Activated CD4-positive, alpha-beta T cell treated with anti-CD3 and anti-CD28 coated beads for 4 hours (primary cell): ENCODE results near the gene PRKCA.
A peak's percentile ranks its signal among the peaks of the same experiment; 100 is the strongest.

Experiments used
- DNase-seq, 2 donors: peaks; one replicate each; pipeline ENCODE4 v3.0.0-alpha.2; 2020

Gene PRKCA

GRCh38 chr17:66725956-66726355 is 423.5 kb downstream of the PRKCA start:
- DNase-seq, result no peak

GRCh38 chr17:66726371-66726770 is 424.0 kb downstream of the PRKCA start:
- DNase-seq, result no peak

GRCh38 chr17:66726846-66727245 is 424.4 kb downstream of the PRKCA start:
- no peak for DNase-seq

DNA sequence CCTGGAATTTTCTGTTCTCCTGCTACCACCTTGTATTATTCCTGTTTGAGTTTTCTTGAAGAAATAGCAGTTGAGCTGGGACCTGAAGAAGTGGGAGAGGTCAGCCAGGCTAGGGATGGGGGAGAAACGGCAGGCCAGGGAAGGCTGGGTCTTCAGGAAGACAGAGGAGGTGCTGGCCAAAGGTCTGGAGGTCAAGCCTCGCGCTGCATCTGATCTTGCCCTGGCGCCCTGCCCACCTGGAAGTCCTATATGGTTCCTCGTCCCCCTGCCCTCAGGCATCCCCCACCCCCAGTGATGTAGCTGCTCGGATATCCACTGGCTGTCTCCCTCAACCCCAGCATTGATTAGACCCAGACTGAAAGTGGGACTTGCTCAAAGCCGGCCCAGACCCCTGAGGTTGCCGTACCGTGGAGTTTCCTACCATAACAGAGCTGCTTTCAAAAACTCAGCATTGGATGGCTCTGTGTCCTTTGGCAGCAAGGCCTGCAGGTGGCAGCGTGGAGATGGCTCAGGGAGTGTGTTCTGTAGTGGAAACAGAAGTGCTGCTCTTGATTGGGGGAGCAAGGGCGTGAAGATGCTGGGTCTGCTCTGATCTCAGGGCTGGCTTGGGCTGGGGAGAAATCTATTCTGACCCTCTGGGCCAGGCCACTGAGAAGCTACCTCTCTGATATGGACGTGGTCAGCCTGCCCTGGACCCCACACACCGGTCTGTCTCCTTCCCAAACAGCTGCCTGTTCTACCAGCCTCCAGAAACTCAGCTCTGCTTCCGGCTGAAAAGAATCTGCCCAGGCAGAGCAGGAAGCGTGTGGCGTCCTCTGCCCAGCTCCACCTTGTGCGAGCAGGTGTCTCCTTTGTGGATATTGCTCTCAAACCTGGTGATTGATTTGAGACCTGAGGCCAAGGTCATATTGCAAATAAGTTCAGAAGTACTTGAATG is 425.5 kb downstream of the PRKCA start:
- DNase-seq, result peak; percentile 20 to 24

- no peak for DNase-seq
Measured at GRCh38 chr17:66730461-66730923, 428.1 kb downstream of the PRKCA start.

- no peak for DNase-seq
Measured at GRCh38 chr17:66733759-66734158, 431.3 kb downstream of the PRKCA start.

GRCh38 chr17:66734186-66734943 is 432.0 kb downstream of the PRKCA start:
- no peak for DNase-seq

GRCh38 chr17:66737524-66737923 is 435.1 kb downstream of the PRKCA start:
- DNase-seq, result no peak

- no peak for DNase-seq
Measured at GRCh38 chr17:66738301-66738700, 435.9 kb downstream of the PRKCA start.

DNA sequence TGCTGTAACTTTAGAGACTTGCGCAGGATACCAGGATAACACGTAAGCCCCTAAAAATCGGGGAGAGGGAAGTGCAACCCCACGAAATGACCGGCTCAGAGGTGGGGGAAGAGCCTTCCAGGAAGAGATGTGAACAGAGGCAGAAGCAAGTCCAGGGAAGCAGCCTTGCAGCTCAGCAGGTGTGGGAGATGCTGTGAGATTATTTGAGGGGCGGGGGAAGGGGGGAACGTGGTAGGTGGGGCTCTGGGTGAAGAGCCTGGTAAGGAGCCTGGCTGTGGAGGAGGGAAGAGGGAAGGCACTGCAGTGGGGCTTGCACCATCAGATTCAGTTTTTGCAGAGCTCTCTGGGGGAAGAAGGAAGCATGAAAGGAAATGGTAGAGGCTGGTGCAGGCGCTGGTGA is 437.1 kb downstream of the PRKCA start:
- no peak for DNase-seq

- no peak for DNase-seq
Measured at GRCh38 chr17:66740226-66740625, 437.8 kb downstream of the PRKCA start.

- DNase-seq, result no peak
Measured at GRCh38 chr17:66743511-66743910, 441.1 kb downstream of the PRKCA start.

DNA sequence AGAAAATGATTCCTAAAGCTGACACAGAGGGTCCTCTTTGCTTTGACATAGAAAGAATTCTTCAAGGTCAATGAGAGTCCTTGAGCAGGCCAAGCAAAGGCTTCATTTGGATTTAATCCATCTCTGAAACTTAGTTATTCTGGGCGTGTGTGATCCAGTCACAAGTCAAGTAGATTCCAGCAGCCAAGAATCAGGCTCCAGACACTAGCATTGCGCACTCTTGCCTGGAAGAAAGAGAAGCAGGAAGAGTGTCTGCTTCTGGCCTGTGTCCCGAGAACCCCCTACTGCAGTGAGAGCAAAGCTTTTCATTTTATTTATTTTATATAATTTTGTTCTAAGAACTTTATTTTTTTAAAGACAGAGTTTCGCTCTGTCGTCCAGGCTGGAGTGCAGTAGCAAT is 444.3 kb downstream of the PRKCA start:
- no peak for DNase-seq

DNA sequence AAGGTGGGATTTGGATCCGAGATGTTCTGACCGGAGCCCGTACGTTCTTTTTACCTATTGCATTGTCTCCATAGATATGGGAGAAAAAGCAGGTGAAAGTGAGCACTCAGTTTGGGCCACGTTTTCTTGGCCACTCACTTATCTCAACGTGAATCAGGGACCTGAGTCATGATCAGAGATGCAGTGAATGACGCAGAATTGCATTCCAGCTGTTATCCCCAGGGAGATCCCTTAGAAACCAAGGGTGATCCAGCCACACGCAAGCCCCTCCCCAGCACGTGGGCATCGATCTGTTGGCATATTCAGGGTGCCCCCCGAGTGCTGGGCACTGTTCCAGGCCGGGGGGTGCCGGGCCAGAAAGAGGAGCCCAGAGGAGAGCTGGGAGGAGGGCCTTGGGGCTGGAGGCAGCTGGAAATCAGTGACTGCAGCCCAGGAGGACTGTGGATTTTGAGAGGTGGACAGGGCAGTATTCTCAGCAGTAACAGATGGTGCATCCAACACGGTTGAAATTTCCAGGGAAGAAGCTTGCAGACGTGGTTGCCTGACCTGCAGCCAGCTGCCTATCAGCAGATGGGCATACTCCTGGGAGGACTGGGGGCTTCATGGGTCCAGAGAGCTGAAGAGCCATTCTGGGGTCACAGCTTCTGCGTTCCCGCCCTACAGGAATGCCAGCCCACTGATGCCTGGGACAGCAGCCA is 445.3 kb downstream of the PRKCA start:
- no peak for DNase-seq

GRCh38 chr17:66748578-66748977 is 446.2 kb downstream of the PRKCA start:
- no peak for DNase-seq

DNA sequence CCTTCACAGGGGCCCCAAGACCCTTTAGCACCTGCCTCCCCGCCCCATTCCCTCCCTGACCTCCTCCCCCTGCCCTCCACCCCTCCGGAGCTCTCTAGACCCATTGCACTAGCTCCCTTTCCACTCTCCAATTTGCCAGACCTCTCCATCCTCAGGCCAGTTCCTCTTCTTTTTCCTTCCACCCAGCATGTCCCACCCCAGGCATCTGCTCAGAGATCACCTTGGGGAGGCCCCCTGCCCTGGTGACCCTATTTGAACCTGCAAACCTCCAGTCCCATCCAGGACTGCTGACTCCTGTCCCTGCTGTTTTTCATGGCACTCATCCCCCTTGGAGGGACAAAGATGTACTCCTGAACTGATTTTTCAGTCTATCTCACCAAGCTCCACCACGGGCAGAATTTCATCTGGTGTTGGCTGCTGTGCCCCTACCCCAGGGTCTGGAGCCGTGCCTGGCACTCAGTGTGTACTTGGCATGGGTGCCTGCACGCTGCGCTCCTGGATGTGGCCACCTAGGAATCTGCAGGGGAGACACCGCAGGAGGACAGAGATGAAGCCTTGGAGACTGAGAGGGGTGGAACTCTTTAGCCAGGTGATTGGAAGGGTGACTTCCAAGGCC is 446.9 kb downstream of the PRKCA start:
- no peak for DNase-seq

GRCh38 chr17:66750116-66750515 is 447.7 kb downstream of the PRKCA start:
- DNase-seq, result no peak

DNA sequence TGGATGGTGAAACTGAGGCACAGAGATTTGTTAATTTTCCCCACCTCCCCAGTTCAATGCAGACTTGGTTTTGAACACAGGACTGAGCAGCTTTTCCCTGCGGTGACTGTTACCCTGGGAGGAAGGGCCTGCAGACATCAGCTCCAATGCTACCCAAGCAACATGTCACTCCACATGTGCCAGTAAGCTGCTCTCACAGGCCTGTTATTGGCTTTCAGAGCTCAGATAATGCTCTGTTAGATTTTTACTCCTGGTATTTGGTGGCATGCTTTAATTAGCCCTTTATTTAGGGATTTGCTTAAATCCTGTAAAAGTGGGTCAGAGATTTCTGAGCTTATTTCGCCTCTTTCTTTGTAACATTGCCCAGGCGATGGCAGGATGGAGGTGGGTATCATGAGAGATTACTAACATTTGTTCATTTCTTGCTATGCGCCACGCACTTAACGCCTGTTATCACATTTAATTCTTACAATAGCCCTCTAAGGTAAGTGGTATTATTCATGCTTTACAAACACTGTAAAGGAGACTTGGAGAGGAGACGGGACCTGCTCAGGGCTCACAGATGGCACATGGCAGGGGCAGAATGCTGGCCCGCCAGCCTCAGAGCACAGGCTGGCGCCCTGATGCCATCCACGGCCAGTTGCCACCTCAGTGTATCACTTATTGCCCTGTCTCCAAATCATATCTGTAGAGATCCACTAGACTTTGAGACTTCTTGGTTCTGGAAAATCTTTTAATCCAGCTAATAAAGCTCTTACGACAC is 448.5 kb downstream of the PRKCA start:
- DNase-seq, result no peak

DNA sequence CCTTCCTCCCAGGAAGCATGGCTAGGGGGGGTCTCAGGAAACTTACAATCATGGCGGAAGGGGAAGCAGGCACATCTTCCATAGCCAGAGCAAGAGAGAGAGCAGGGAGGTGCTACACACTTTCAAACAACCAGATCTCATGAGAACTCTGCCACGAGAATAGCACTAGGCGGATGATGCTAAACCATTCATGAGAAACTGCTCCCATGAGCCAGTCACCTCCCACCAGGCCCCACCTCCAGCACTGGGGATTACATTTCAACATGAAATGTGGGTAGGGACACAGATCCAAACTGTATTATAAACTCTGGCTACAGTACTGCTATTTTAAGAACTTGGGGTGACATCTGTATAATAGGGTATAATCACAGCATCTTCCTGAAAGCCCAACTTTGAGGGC is 449.4 kb downstream of the PRKCA start:
- DNase-seq, result no peak

DNA sequence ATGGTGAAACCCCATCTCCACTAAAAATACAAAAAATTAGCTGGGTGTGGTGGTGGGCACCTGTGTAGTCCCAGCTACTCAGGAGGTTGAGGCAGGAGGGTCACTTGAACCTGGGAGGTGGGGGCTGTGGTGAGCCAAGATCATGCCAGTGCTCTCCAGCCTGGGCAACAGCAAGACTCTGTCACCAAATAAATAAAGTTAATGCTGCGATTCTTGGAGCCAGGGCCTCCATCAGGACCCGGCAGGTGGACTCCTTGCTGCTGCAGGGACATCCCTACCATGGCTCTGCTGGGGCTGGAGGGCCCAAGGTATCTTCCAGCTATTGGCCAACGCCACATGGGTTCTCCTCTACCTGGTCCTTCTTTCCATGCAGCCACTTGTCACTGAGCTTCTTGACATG is 450.0 kb downstream of the PRKCA start:
- DNase-seq, result no peak

DNA sequence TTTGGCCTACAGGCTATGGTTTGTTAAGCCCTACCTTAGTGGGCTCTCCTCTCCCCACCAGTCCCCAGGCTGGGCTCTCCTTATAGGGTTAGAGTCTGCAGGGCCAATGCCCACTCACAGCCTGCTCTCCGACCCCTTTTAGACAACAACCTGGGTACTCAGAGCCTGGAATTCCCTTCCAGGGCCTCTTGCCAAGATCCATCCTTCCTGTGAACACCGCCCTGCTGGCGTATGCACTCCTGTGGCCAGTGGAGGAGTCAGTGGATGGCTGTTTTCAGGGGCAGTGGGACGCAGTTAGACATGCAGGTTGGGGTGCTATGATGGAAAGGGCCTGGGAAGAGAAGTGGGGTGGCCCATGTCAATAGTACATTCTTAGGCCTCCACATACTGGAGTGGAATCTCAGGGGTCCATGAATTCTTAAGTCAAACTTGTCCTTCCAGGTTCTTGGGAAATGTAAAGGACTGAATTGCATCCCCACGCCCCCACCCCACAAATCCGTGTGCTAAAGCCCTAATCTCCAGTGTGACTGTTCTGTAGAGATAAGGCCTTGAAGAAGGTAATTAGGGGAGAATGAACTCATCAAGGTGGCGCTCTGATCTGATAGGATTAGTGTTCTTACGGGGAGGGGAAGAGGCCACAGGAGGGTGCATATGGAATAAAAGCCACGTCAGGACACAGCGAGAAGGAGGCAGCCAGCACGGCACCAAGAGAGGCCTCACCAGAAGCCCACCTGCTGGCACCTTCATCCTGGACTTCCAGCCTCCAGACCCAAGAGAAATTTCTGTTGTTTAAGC is 450.9 kb downstream of the PRKCA start:
- no peak for DNase-seq
